CD4-positive, alpha-beta T cell treated with Interleukin-2 at 100 ng/mL for 4 hours (primary cell): Measurements from ENCODE around the gene KIR2DL4.
"Not testable (repeated sequence)": the region's sequence is repeated elsewhere in the genome, so short reads cannot be mapped to it uniquely, and the experiment has no call there.

Experiments used
- DNase-seq: peaks from one replicate; pipeline ENCODE4 v3.0.0-alpha.2; 2020; ENCODE audit warnings: low spot score

The KIR2DL4 gene

GRCh38 chr19:54804571-54804970, 1.2 kb downstream of the KIR2DL4 start:
- no peak for DNase-seq

- no peak for DNase-seq
Observed at GRCh38 chr19:54805665-54806515, 2.5 kb downstream of the KIR2DL4 start.

GRCh38 chr19:54806516-54806838, 3.1 kb downstream of the KIR2DL4 start:
- DNase-seq: no peak

- not testable (repeated sequence) for DNase-seq
Observed at GRCh38 chr19:54814571-54814970, 11.2 kb downstream of the KIR2DL4 start.

- not testable (repeated sequence) for DNase-seq
Observed at GRCh38 chr19:54816251-54816650, 12.8 kb downstream of the KIR2DL4 start, which contains the start of gene KIR3DL1. Gene KIR3DL1, plus strand, starts transcription at chr19:54816468.

GRCh38 chr19:54817670-54818536, 14.5 kb downstream of the KIR2DL4 start:
- DNase-seq: no peak

- DNase-seq: not testable (repeated sequence)
Observed at GRCh38 chr19:54824416-54824815, 21.0 kb downstream of the KIR2DL4 start.

GRCh38 chr19:54825326-54825725, 21.9 kb downstream of the KIR2DL4 start:
- not testable (repeated sequence) for DNase-seq

GRCh38 chr19:54828064-54828463, 24.7 kb downstream of the KIR2DL4 start:
- not testable (repeated sequence) for DNase-seq

GRCh38 chr19:54832496-54832895, 29.1 kb downstream of the KIR2DL4 start, which contains the start of gene KIR2DS4:
Gene KIR2DS4, plus strand, starts transcription at chr19:54832676.
- not testable (repeated sequence) for DNase-seq

GRCh38 chr19:54835126-54835525, 31.7 kb downstream of the KIR2DL4 start:
- DNase-seq: not testable (repeated sequence)

- DNase-seq: not testable (repeated sequence)
Observed at GRCh38 chr19:54837522-54837921, 34.1 kb downstream of the KIR2DL4 start.

- not testable (repeated sequence) for DNase-seq
Observed at GRCh38 chr19:54843171-54843570, 39.8 kb downstream of the KIR2DL4 start.

GRCh38 chr19:54850061-54850640, 46.7 kb downstream of the KIR2DL4 start, which contains the start of gene KIR3DL2:
Gene KIR3DL2, plus strand, starts transcription at chr19:54850443. Its CDS starts 33 bp downstream, at chr19:54850476.
- not testable (repeated sequence) for DNase-seq

- DNase-seq: no peak
Observed at GRCh38 chr19:54850930-54851329, 47.5 kb downstream of the KIR2DL4 start.

- no peak for DNase-seq
Observed at GRCh38 chr19:54851353-54851752, 47.9 kb downstream of the KIR2DL4 start.

- not testable (repeated sequence) for DNase-seq
Observed at GRCh38 chr19:54855241-54855640, 51.8 kb downstream of the KIR2DL4 start.

- DNase-seq: not testable (repeated sequence)
Observed at GRCh38 chr19:54858476-54858875, 55.1 kb downstream of the KIR2DL4 start.

GRCh38 chr19:54859421-54859820, 56.0 kb downstream of the KIR2DL4 start:
- DNase-seq: not testable (repeated sequence)

- not testable (repeated sequence) for DNase-seq
Observed at GRCh38 chr19:54863459-54863858, 60.0 kb downstream of the KIR2DL4 start.
